Mesenchymal stem cell (in vitro differentiated cells and primary cell): ENCODE results near the gene TEX51.
A peak's percentile ranks its signal among the peaks of the same experiment; 100 is the strongest.

Experiments used
- DNase-seq: peaks from one replicate; pipeline ENCODE4 v3.0.0-alpha.2; 2013
- H2AFZ ChIP-seq: one replicate; pipeline ENCODE4 v1.6.1; 2013; ENCODE audit warnings: low read depth, mild to moderate bottlenecking, control low read depth, inconsistent platforms, low read length, moderate library complexity
- H2AK5ac ChIP-seq: 2 replicates; pipeline ENCODE4 v1.6.1; 2013; ENCODE audit warnings: low read length, moderate library complexity, mild to moderate bottlenecking, inconsistent platforms; ENCODE audit not compliant: severe bottlenecking
- H2BK120ac ChIP-seq: one replicate; pipeline ENCODE4 v1.6.1; 2013; ENCODE audit warnings: low read depth, mild to moderate bottlenecking, inconsistent platforms, low read length, moderate library complexity
- H2BK12ac ChIP-seq, 2 experiments: one replicate each; pipeline ENCODE4 v1.6.1; 2013; ENCODE audit warnings: inconsistent platforms in 2 of 2, low read length in 2 of 2, mild to moderate bottlenecking in 2 of 2, moderate library complexity in 2 of 2, control low read depth in 1 of 2
- H2BK15ac ChIP-seq: one replicate; pipeline ENCODE4 v1.6.1; 2013; ENCODE audit warnings: mild to moderate bottlenecking, low read depth, inconsistent platforms; ENCODE audit not compliant: poor library complexity, severe bottlenecking
- H2BK5ac ChIP-seq: 2 replicates; pipeline ENCODE4 v1.6.1; 2013; ENCODE audit warnings: low read depth, mild to moderate bottlenecking, low read length, control low read depth, inconsistent platforms; ENCODE audit not compliant: poor library complexity, severe bottlenecking
- H3K14ac ChIP-seq, 2 experiments: one replicate each; pipeline ENCODE4 v1.6.1; 2013; ENCODE audit warnings: inconsistent platforms in 2 of 2, low read length in 2 of 2, control low read depth in 1 of 2, mild to moderate bottlenecking in 1 of 2, moderate library complexity in 1 of 2
- H3K18ac ChIP-seq, 2 experiments: one replicate each; pipeline ENCODE4 v1.6.1; 2013; ENCODE audit warnings: inconsistent platforms in 2 of 2, low read length in 2 of 2, control low read depth in 1 of 2, low read depth in 1 of 2, mild to moderate bottlenecking in 1 of 2
- H3K23ac ChIP-seq, 2 experiments: one replicate each; pipeline ENCODE4 v1.6.1; 2013; ENCODE audit warnings: inconsistent platforms in 2 of 2, low read length in 2 of 2, mild to moderate bottlenecking in 2 of 2, moderate library complexity in 2 of 2, control low read depth in 1 of 2
- H3K27ac ChIP-seq: 2 replicates; pipeline ENCODE4 v1.5.1; 2013; ENCODE audit warnings: mild to moderate bottlenecking, moderate library complexity, low read length, control low read depth, inconsistent platforms; ENCODE audit not compliant: poor library complexity, severe bottlenecking
- H3K27me3 ChIP-seq, 2 experiments: 2 replicates each; pipeline versions ENCODE4 v1.6.1 to v1.7.0; 2013; ENCODE audit warnings: low read length in 2 of 2, mild to moderate bottlenecking in 2 of 2, moderate library complexity in 2 of 2, control low read depth in 1 of 2, inconsistent platforms in 1 of 2; ENCODE audit not compliant: control insufficient read depth in 1 of 2, insufficient read depth in 1 of 2
- H3K36me3 ChIP-seq, 2 experiments: 2 replicates each; pipeline versions ENCODE4 v1.6.1 to v1.7.0; 2013; ENCODE audit warnings: low read length in 2 of 2, control low read depth in 1 of 2, inconsistent platforms in 1 of 2, low read depth in 1 of 2, mild to moderate bottlenecking in 1 of 2; ENCODE audit not compliant: insufficient read depth in 2 of 2, control insufficient read depth in 1 of 2
- H3K4ac ChIP-seq, 2 experiments: one replicate each; pipeline ENCODE4 v1.6.1; 2013; ENCODE audit warnings: inconsistent platforms in 2 of 2, low read length in 2 of 2, mild to moderate bottlenecking in 2 of 2, moderate library complexity in 2 of 2, control low read depth in 1 of 2, low read depth in 1 of 2
- H3K4me1 ChIP-seq: 2 replicates; pipeline ENCODE4 v1.6.1; 2013; ENCODE audit warnings: low read depth, low read length, control low read depth; ENCODE audit not compliant: control insufficient read depth, insufficient read depth
- H3K4me2 ChIP-seq: 2 replicates; pipeline ENCODE4 v1.6.1; 2013; ENCODE audit warnings: low read length, mild to moderate bottlenecking, inconsistent platforms; ENCODE audit not compliant: poor library complexity, severe bottlenecking
- H3K4me3 ChIP-seq, 2 experiments: 2 replicates each; pipeline versions ENCODE4 v1.5.1 to v1.7.0; 2013; ENCODE audit warnings: low read length in 2 of 2, mild to moderate bottlenecking in 2 of 2, control low read depth in 1 of 2, low read depth in 1 of 2; ENCODE audit not compliant: insufficient read depth in 1 of 2
- H3K79me1 ChIP-seq: replicated peaks from 2 replicates; pipeline ENCODE4 v1.6.1; 2013; ENCODE audit warnings: mild to moderate bottlenecking, control low read depth, low read length, inconsistent platforms; ENCODE audit not compliant: poor library complexity, severe bottlenecking
- H3K9ac ChIP-seq: 2 replicates; pipeline ENCODE4 v1.7.0; 2013; ENCODE audit warnings: mild to moderate bottlenecking, low read length, moderate library complexity
- H3K9me3 ChIP-seq: 2 replicates; pipeline ENCODE4 v1.7.0; 2013; ENCODE audit warnings: mild to moderate bottlenecking, low read length; ENCODE audit not compliant: control insufficient read depth
- H4K8ac ChIP-seq: one replicate; pipeline ENCODE4 v1.6.1; 2013; ENCODE audit warnings: inconsistent platforms, mild to moderate bottlenecking, low read length, moderate library complexity
- H4K91ac ChIP-seq: one replicate; pipeline ENCODE4 v1.6.1; 2013; ENCODE audit warnings: mild to moderate bottlenecking, low read length, inconsistent platforms
- WGBS: methylation state at CpG from one replicate; pipeline ENCODE4 v1.1.7; 2013; ENCODE audit warnings: mixed read lengths; 5-methylcytosine and 5-hydroxymethylcytosine counted together

Gene TEX51

DNA sequence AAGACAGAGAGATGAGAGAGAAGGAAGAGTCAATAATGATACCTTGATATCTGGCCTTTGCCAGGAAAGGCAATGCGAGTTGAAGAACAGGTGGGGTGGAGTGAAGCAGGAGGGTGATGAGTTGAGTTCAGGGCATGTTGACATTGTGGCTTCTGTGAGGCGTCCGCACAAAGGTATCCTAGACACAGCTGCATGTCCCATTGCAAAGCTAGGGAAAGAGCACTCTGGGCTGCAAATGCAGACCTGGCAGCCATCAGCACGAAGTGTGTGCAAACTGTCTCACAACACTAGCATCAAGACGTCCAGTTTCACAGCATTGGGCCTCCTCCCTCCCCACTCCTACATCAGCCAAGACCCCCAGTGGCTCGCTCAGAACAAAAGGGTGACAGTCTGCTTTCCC is 36.1 kb downstream of the TEX51 start:
- Histone ChIP-seq H2BK5ac (no peak overlapping the region), H2AK5ac (no peak overlapping the region), H3K14ac (no peak overlapping the region), H2AFZ (no peak overlapping the region), H2BK120ac (no peak overlapping the region), H2BK15ac (no peak overlapping the region), H3K27ac (no peak overlapping the region), H3K4ac (no peak overlapping the region), H4K91ac (no peak overlapping the region), H3K9me3 (no peaks in the 10 kb centered on the region), H3K36me3 (no peaks in the 10 kb centered on the region), H3K18ac (no peak overlapping the region), H3K79me1 (no peaks in the 10 kb centered on the region), H3K4me3 (no peak overlapping the region), H3K9ac (no peak overlapping the region), H3K4me2 (no peak overlapping the region), H2BK12ac (no peak overlapping the region), H3K27me3 (peaks cover 38 to 53% of the 10 kb centered on the region in 2 experiments), H3K23ac (no peak overlapping the region), H4K8ac (no peak overlapping the region), H3K4me1 (no peaks in the 10 kb centered on the region)
- 86% methylated on average over 5 of the region's 6 CpGs for WGBS
- DNase-seq, result no peak

DNA sequence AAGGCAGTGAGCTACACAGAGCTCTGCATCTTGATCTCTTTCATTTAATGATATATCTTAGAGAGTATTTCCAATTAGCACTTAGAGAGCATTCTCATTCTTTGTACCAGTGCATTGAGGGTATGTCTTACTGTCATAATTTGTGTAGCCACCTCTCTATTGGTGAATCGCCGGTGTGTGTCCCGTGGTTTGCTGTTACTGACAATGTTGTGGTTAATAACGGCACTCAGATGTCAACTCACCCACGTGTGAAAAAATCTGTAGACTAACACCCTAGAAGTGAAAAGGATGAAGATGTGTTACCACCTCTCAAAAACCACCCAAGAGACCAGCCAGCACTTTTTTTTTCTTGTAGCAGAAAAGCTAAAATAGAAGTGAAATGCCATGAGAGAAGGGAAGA is 37.1 kb downstream of the TEX51 start:
- Histone ChIP-seq H4K91ac (no peak overlapping the region), H3K27me3 (peaks cover 45 to 53% of the 10 kb centered on the region in 2 experiments), H3K4me3 (no peak overlapping the region), H3K9ac (no peak overlapping the region), H3K9me3 (no peaks in the 10 kb centered on the region), H3K4me2 (no peak overlapping the region), H3K4me1 (no peaks in the 10 kb centered on the region), H2BK12ac (no peak overlapping the region), H2BK120ac (no peak overlapping the region), H2BK5ac (no peak overlapping the region), H2BK15ac (no peak overlapping the region), H3K36me3 (no peaks in the 10 kb centered on the region), H2AFZ (no peak overlapping the region), H4K8ac (no peak overlapping the region), H3K79me1 (no peaks in the 10 kb centered on the region), H3K18ac (no peak overlapping the region), H3K14ac (no peak overlapping the region), H3K4ac (no peak overlapping the region), H3K23ac (no peak overlapping the region), H3K27ac (no peak overlapping the region), H2AK5ac (no peak overlapping the region)
- WGBS, result 100% methylated on average over 3 of the region's 5 CpGs
- no peak for DNase-seq

DNA sequence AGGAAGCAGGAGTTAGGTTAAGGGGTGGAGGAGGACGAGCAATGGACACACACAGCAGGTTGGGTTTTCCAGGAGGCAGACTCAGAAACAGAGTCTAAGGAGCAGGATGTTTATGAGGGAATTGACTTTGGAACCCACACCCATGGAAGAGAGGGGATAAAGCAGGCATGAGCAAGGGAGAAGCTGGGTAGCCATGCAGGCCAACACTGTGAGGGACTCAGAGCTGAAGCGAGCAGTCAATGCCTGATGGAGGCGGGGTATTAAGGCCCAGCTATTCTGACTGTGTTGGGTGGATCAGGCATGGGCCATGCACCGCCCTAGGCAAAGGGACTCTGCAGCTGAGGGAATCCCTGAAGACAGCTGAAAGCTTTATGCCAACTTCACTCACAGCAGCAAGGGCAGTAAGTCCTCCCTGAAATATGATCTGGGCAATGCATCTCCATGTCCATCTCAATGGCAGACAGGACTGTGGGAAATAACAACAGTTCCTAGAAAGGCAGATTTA is 37.6 kb downstream of the TEX51 start:
- H3K14ac ChIP-seq, result peak overlapping the region in 1 of 2 experiments; percentile 79
- no peaks in the 10 kb centered on the region for H3K4me1 ChIP-seq
- H3K27me3 ChIP-seq, result peaks cover 45 to 53% of the 10 kb centered on the region in 2 experiments
- DNase-seq, result no peak
- H2AFZ ChIP-seq, result no peak overlapping the region
- no peak overlapping the region for H2BK15ac ChIP-seq
- H3K9me3 ChIP-seq, result no peaks in the 10 kb centered on the region
- H2BK120ac ChIP-seq, result no peak overlapping the region
- no peak overlapping the region for H2AK5ac ChIP-seq
- no peaks in the 10 kb centered on the region for H3K79me1 ChIP-seq
- no peak overlapping the region for H3K18ac ChIP-seq
- H4K8ac ChIP-seq, result no peak overlapping the region
- no peak overlapping the region for H3K23ac ChIP-seq
- H3K9ac ChIP-seq, result no peak overlapping the region
- no peak overlapping the region for H3K4ac ChIP-seq
- H4K91ac ChIP-seq, result no peak overlapping the region
- H3K4me3 ChIP-seq, result no peak overlapping the region
- H2BK5ac ChIP-seq, result no peak overlapping the region
- H3K36me3 ChIP-seq, result no peaks in the 10 kb centered on the region
- no peak overlapping the region for H3K27ac ChIP-seq
- WGBS, result 85% methylated on average over 4 of the region's 4 CpGs
- H3K4me2 ChIP-seq, result no peak overlapping the region
- H2BK12ac ChIP-seq, result no peak overlapping the region

DNA sequence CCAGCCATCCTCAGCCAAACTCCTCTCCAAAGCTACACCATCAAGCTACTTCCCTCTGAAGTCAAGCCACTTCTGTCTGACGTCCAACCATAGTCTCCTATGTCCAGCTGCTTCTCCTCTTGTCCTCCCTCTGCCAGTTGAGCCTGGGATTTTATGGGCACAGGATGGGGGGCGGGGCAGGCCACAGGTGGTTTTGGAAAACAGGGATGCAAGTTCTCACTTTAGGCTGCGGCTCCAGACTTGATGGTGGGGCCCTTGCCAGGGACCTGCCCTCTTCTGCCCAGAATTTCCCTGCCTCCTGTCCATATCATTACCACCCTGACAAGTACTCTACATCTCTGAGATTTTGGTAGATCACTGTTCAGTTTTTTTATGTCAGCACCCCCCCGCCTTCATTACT is 41.6 kb downstream of the TEX51 start:
- Histone ChIP-seq H3K27ac (no peak overlapping the region), H3K36me3 (no peaks in the 10 kb centered on the region), H3K4me2 (no peak overlapping the region), H2BK15ac (no peak overlapping the region), H2AFZ (no peak overlapping the region), H2BK120ac (no peak overlapping the region), H4K8ac (no peak overlapping the region), H2BK5ac (no peak overlapping the region), H3K4me3 (no peak overlapping the region), H3K4me1 (peaks cover 2% of the 10 kb centered on the region), H3K9ac (no peak overlapping the region), H3K18ac (no peak overlapping the region), H3K23ac (no peak overlapping the region), H3K14ac (no peak overlapping the region), H2AK5ac (no peak overlapping the region), H3K27me3 (peaks cover 34 to 45% of the 10 kb centered on the region in 2 experiments), H2BK12ac (no peak overlapping the region), H4K91ac (no peak overlapping the region), H3K79me1 (no peaks in the 10 kb centered on the region), H3K4ac (no peak overlapping the region), H3K9me3 (peaks cover 11% of the 10 kb centered on the region)
- DNase-seq, result no peak
- 70% methylated on average over 3 of the region's 4 CpGs for WGBS
